HK-2 (cell line): ENCODE results near the gene MROH9.
"Not testable (repeated sequence)": the region's sequence is repeated elsewhere in the genome, so short reads cannot be mapped to it uniquely, and the experiment has no call there.

ENCODE experiments used
- DNase-seq: peaks from one replicate; pipeline ENCODE4 v3.0.0-alpha.2; 2018; ENCODE audit not compliant: unreplicated experiment

Gene MROH9

GRCh38 chr1:170935231-170935630, at the start of gene MROH9:
MROH9 (plus strand) TSS chr1:170935534; CDS start chr1:170945557, 10,023 bp downstream.
- no peak for DNase-seq

- DNase-seq: no peak
Measured at GRCh38 chr1:170885551-170885950, 49.8 kb upstream of the MROH9 start.

GRCh38 chr1:170886460-170886859, 48.9 kb upstream of the MROH9 start:
- no peak for DNase-seq

- no peak for DNase-seq
Measured at GRCh38 chr1:170887726-170888125, 47.6 kb upstream of the MROH9 start.

GRCh38 chr1:170891872-170892271, 43.5 kb upstream of the MROH9 start:
- no peak for DNase-seq

- no peak for DNase-seq
Measured at GRCh38 chr1:170893655-170894297, 41.6 kb upstream of the MROH9 start.

GRCh38 chr1:170903961-170904360, 31.4 kb upstream of the MROH9 start:
- no peak for DNase-seq

- DNase-seq: no peak
Measured at GRCh38 chr1:170908942-170909341, 26.4 kb upstream of the MROH9 start.

- DNase-seq: no peak
Measured at GRCh38 chr1:170910273-170910672, 25.1 kb upstream of the MROH9 start.

- no peak for DNase-seq
Measured at GRCh38 chr1:170917373-170917772, 18.0 kb upstream of the MROH9 start.

GRCh38 chr1:170924656-170925055, 10.7 kb upstream of the MROH9 start:
- not testable (repeated sequence) for DNase-seq

- DNase-seq: no peak
Measured at GRCh38 chr1:170927955-170928840, 7.1 kb upstream of the MROH9 start.

GRCh38 chr1:170929412-170929834, 5.9 kb upstream of the MROH9 start:
- no peak for DNase-seq

- peak; percentile 16 for DNase-seq
Measured at GRCh38 chr1:170929835-170930554, 5.3 kb upstream of the MROH9 start.

GRCh38 chr1:170931650-170932049, 3.7 kb upstream of the MROH9 start:
- no peak for DNase-seq

GRCh38 chr1:170932236-170932635, 3.1 kb upstream of the MROH9 start:
- DNase-seq: no peak

- DNase-seq: no peak
Measured at GRCh38 chr1:170938281-170938680, 2.9 kb downstream of the MROH9 start.

- no peak for DNase-seq
Measured at GRCh38 chr1:170939476-170939875, 4.1 kb downstream of the MROH9 start.

GRCh38 chr1:170951744-170952143, 16.4 kb downstream of the MROH9 start:
- DNase-seq: not testable (repeated sequence)

GRCh38 chr1:170959385-170959784, 24.1 kb downstream of the MROH9 start:
- DNase-seq: no peak

- DNase-seq: no peak
Measured at GRCh38 chr1:170964506-170964905, 29.2 kb downstream of the MROH9 start.
